ENCODE measurements around the gene GMCL2. TPM values are rescaled to one million over a fixed set of nuclear protein-coding genes. Genes with fewer than 3 reads are reported as not detected.

GMCL2 gene
- total RNA-seq, 2 donors from 2014 or later: not detected

GRCh38 chr5:178210686-178211085 is 23.5 kb upstream of the GMCL2 start:
- no peaks in the 10 kb centered on the region for H3K9me3 ChIP-seq
- intact Hi-C loops (cut with DNase I): no loop called here
- no peak for DNase-seq
- peaks cover 0 to 43% of the 10 kb centered on the region in 2 donors for H3K36me3 ChIP-seq (replicated peaks in 1 of 2; ENCODE audit: insufficient read depth in 1 of 2, low read depth in 2 of 2)
- ATAC-seq: no peak
- 89 to 98% methylated on average over 5 of the region's 5 CpGs for WGBS, 2 donors
- no peak overlapping the region for H3K4me3 ChIP-seq
- no peaks in the 10 kb centered on the region for H3K27me3 ChIP-seq
- no peak for TF ChIP-seq CTCF (IDR thresholded peaks at IDR 0.05)
- TF ChIP-seq POLR2A (IDR thresholded peaks at IDR 0.05): no peak
- no peak overlapping the region for H3K27ac ChIP-seq
- H3K4me1 ChIP-seq: peaks cover 39% of the 10 kb centered on the region

- ATAC-seq: no peak
- peaks cover 42% of the 10 kb centered on the region for H3K4me1 ChIP-seq
- intact Hi-C loops (cut with DNase I): no loop called here
Measured at GRCh38 chr5:178210073-178210535, 22.9 kb upstream of the GMCL2 start.

GRCh38 chr5:178209334-178210072 is 22.3 kb upstream of the GMCL2 start:
- Histone ChIP-seq H3K9me3 (no peaks in the 10 kb centered on the region), H3K36me3 (replicated peaks in 1 of 2; ENCODE audit: insufficient read depth in 1 of 2, low read depth in 2 of 2) (peaks cover 0 to 35% of the 10 kb centered on the region in 2 donors), H3K4me3 (no peak overlapping the region), H3K4me1 (peaks cover 42% of the 10 kb centered on the region), H3K27me3 (no peaks in the 10 kb centered on the region), H3K27ac (no peak overlapping the region)
- DNase-seq (peak in 1 of 4 donors; percentile 6), ATAC-seq (no peak)
- WGBS, 2 donors: 86 to 89% methylated on average over 7 to 8 of the region's 8 CpGs
- intact Hi-C loops (cut with DNase I): loop anchor here (10.0 kb wide), 1 partner anchor 85 kb away; no protein-coding TSS in a partner anchor
- no peak for TF ChIP-seq POLR2A (IDR thresholded peaks at IDR 0.05)

More at GRCh38 chr5:178210073-178210535, 22.9 kb upstream of the GMCL2 start:
- H3K27ac ChIP-seq: no peak overlapping the region
- H3K4me3 ChIP-seq: no peak overlapping the region
- no peaks in the 10 kb centered on the region for H3K9me3 ChIP-seq
- 86 to 93% methylated on average over 3 to 17 of the region's 18 CpGs for WGBS, 2 donors
- DNase-seq: no peak
- H3K36me3 ChIP-seq (replicated peaks in 1 of 2; ENCODE audit: insufficient read depth in 1 of 2, low read depth in 2 of 2): peaks cover 0 to 41% of the 10 kb centered on the region in 2 donors
- TF ChIP-seq CTCF (IDR thresholded peaks at IDR 0.05) (no peak), POLR2A (IDR thresholded peaks at IDR 0.05) (no peak)
- no peaks in the 10 kb centered on the region for H3K27me3 ChIP-seq

GRCh38 chr5:178208540-178209227 is 21.5 kb upstream of the GMCL2 start:
- intact Hi-C loops (cut with DNase I): loop anchor here (10.0 kb wide), 1 partner anchor 84 kb away; no protein-coding TSS in a partner anchor
- Histone ChIP-seq H3K27ac (no peak overlapping the region), H3K27me3 (no peaks in the 10 kb centered on the region), H3K4me3 (no peak overlapping the region), H3K9me3 (no peaks in the 10 kb centered on the region), H3K36me3 (replicated peaks in 1 of 2; ENCODE audit: insufficient read depth in 1 of 2, low read depth in 2 of 2) (peaks cover 0 to 35% of the 10 kb centered on the region in 2 donors), H3K4me1 (peaks cover 38% of the 10 kb centered on the region)
- ATAC-seq (no peak), DNase-seq (peak in 1 of 4 donors; percentile 11)
- 81 to 87% methylated on average over 4 to 5 of the region's 5 CpGs for WGBS, 2 donors
- no peak for TF ChIP-seq POLR2A (IDR thresholded peaks at IDR 0.05)
- TF ChIP-seq CTCF (IDR thresholded peaks at IDR 0.05): no peak

GRCh38 chr5:178207917-178208280 is 20.7 kb upstream of the GMCL2 start:
- no peaks in the 10 kb centered on the region for H3K27me3 ChIP-seq
- TF ChIP-seq CTCF (IDR thresholded peaks at IDR 0.05) (no peak), POLR2A (IDR thresholded peaks at IDR 0.05) (no peak)
- WGBS, 2 donors: 76 to 90% methylated on average over 1 of the region's 1 CpG
- no peak overlapping the region for H3K4me3 ChIP-seq
- H3K27ac ChIP-seq: peak overlapping the region in 1 of 4 donors; percentile 95
- H3K4me1 ChIP-seq: peaks cover 31% of the 10 kb centered on the region
- peaks cover 0 to 35% of the 10 kb centered on the region in 2 donors for H3K36me3 ChIP-seq (replicated peaks in 1 of 2; ENCODE audit: insufficient read depth in 1 of 2, low read depth in 2 of 2)
- DNase-seq (no peak), ATAC-seq (no peak)
- no peaks in the 10 kb centered on the region for H3K9me3 ChIP-seq
- intact Hi-C loops (cut with DNase I): loop anchor here (10.0 kb wide), 1 partner anchor 83 kb away; no protein-coding TSS in a partner anchor
